ENCODE measurements around the gene DPY19L1.
"Not testable (repeated sequence)": the region's sequence is repeated elsewhere in the genome, so short reads cannot be mapped to it uniquely, and the experiment has no call there.

DNA sequence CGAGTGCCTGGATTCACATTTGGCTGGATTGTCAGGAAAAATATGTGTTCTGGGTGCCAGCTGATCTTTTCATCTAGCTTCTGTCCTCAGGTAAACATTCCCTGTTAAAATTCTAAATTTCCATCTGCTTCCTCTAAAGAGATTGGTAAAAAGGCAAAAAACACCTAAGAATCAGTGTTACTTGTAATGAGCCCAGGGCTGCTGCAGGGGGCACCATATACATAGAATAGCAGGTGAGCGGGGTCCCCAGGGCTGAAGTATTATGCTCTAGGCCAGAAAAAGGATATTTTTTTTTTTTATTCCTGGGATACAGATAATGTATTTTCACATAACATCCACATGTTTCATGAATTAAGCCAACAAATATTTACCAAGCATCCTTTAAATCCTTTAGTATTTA is 18.4 kb upstream of the DPY19L1 start:
- TF ChIP-seq, protein P1, sequence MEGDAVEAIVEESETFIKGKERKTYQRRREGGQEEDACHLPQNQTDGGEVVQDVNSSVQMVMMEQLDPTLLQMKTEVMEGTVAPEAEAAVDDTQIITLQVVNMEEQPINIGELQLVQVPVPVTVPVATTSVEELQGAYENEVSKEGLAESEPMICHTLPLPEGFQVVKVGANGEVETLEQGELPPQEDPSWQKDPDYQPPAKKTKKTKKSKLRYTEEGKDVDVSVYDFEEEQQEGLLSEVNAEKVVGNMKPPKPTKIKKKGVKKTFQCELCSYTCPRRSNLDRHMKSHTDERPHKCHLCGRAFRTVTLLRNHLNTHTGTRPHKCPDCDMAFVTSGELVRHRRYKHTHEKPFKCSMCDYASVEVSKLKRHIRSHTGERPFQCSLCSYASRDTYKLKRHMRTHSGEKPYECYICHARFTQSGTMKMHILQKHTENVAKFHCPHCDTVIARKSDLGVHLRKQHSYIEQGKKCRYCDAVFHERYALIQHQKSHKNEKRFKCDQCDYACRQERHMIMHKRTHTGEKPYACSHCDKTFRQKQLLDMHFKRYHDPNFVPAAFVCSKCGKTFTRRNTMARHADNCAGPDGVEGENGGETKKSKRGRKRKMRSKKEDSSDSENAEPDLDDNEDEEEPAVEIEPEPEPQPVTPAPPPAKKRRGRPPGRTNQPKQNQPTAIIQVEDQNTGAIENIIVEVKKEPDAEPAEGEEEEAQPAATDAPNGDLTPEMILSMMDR (IDR thresholded peaks at IDR 0.05), result not testable (repeated sequence)
- not testable (repeated sequence) for TF ChIP-seq POLR2A (IDR thresholded peaks at IDR 0.05)

Data from adrenal gland (tissue), 5 donors.